PC-3 (cell line): Measurements from ENCODE around the gene UGGT2.
"Not testable (repeated sequence)": the region's sequence is repeated elsewhere in the genome, so short reads cannot be mapped to it uniquely, and the experiment has no call there.

ENCODE experiments used
- EZH2 ChIP-seq: fragments of 300-600 bp; sonication (generic); IDR thresholded peaks from one replicate; pipeline ENCODE4 v1.6.1; 2017; ENCODE audit warnings: antibody characterized with exemption, mild to moderate bottlenecking, low read length; ENCODE audit not compliant: unreplicated experiment
- EZH2phosphoT487 ChIP-seq: fragments of 300-600 bp; sonication (generic); IDR thresholded peaks from 2 replicates; pipeline ENCODE4 v1.6.1; 2018; ENCODE audit warnings: mild to moderate bottlenecking, antibody characterized with exemption, low read length, borderline replicate concordance
- TF ChIP-seq, protein P1 (sequence below): fragments of 300-600 bp; sonication (generic); conservative IDR thresholded peaks from 2 replicates; pipeline ENCODE4 v1.5.1; 2017; ENCODE audit warnings: antibody characterized with exemption, low read depth, mild to moderate bottlenecking, low read length

DNA sequence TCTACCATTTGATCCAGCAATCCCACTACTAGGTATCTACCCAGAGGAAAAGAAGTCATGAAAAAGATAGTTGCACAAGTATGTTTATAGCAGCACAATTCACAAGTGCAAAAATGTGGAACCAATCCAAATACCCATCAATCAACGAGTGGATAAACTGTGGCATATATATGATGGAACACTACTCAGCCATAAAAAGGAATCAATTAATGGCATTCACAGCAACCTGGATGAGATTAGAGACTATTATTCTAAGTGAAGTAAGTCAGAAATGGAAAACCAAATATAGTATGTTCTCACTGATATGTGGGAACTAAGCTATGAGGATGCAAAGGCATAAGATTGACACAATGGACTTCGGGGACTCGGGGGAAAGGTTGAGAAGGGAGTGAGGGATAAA is 1.3 kb downstream of the UGGT2 start:
- TF ChIP-seq, protein P1, sequence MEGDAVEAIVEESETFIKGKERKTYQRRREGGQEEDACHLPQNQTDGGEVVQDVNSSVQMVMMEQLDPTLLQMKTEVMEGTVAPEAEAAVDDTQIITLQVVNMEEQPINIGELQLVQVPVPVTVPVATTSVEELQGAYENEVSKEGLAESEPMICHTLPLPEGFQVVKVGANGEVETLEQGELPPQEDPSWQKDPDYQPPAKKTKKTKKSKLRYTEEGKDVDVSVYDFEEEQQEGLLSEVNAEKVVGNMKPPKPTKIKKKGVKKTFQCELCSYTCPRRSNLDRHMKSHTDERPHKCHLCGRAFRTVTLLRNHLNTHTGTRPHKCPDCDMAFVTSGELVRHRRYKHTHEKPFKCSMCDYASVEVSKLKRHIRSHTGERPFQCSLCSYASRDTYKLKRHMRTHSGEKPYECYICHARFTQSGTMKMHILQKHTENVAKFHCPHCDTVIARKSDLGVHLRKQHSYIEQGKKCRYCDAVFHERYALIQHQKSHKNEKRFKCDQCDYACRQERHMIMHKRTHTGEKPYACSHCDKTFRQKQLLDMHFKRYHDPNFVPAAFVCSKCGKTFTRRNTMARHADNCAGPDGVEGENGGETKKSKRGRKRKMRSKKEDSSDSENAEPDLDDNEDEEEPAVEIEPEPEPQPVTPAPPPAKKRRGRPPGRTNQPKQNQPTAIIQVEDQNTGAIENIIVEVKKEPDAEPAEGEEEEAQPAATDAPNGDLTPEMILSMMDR = not testable (repeated sequence)
- not testable (repeated sequence) for TF ChIP-seq EZH2, EZH2phosphoT487
